GM23338 (cell line): ENCODE data around the gene HOXA1. TPM values are rescaled to one million over a fixed set of nuclear protein-coding genes. Genes with fewer than 3 reads are reported as not detected.

Experiments
- ATAC-seq: fragments of 200-7000 bp; cut with Tn5 transposase; 3 replicates; pipeline ENCODE4 v1.9.1; 2020
- DNase-seq: peaks from one replicate; pipeline ENCODE4 v3.0.0-alpha.2; 2015; ENCODE audit warnings: low spot score
- H2AFZ ChIP-seq: fragments of 200-600 bp; sonication (generic); 2 replicates; pipeline ENCODE4 v1.8.0; 2016; ENCODE audit warnings: antibody characterized with exemption, mild to moderate bottlenecking, moderate library complexity
- H3F3A ChIP-seq: fragments of 200-600 bp; sonication (generic); replicated peaks from 2 replicates; pipeline ENCODE4 v1.8.0; 2017; ENCODE audit warnings: antibody characterized with exemption, mixed run types, low read depth
- H3K27ac ChIP-seq: fragments of 200-600 bp; sonication (generic); 2 replicates; pipeline ENCODE4 v1.6.1; 2016; ENCODE audit warnings: low read depth
- H3K27me3 ChIP-seq: fragments of 200-600 bp; sonication (generic); 2 replicates; pipeline ENCODE4 v1.8.0; 2016; ENCODE audit warnings: mild to moderate bottlenecking, mixed run types, moderate library complexity; ENCODE audit not compliant: insufficient read depth
- H3K36me3 ChIP-seq: fragments of 200-600 bp; sonication (generic); 2 replicates; pipeline ENCODE4 v1.8.0; 2016; ENCODE audit warnings: mild to moderate bottlenecking; ENCODE audit not compliant: insufficient read depth
- H3K4me1 ChIP-seq: fragments of 200-600 bp; sonication (generic); 2 replicates; pipeline ENCODE4 v1.8.0; 2016; ENCODE audit warnings: mild to moderate bottlenecking, moderate library complexity; ENCODE audit not compliant: insufficient read depth
- H3K4me2 ChIP-seq: fragments of 200-600 bp; sonication (generic); 2 replicates; pipeline ENCODE4 v1.7.1; 2017; ENCODE audit warnings: mixed run types
- H3K4me3 ChIP-seq: fragments of 200-600 bp; sonication (generic); 2 replicates; pipeline ENCODE4 v1.6.1; 2016; ENCODE audit warnings: mixed run types
- H3K79me2 ChIP-seq: fragments of 200-600 bp; sonication (generic); replicated peaks from 2 replicates; pipeline ENCODE4 v1.8.0; 2017; ENCODE audit warnings: mild to moderate bottlenecking; ENCODE audit not compliant: insufficient read depth
- H3K9me2 ChIP-seq: fragments of 200-600 bp; sonication (generic); 2 replicates; pipeline ENCODE4 v1.8.0; 2017; ENCODE audit not compliant: insufficient read depth
- H4K20me1 ChIP-seq: fragments of 200-600 bp; sonication (generic); replicated peaks from 2 replicates; pipeline ENCODE4 v1.8.0; 2017; ENCODE audit warnings: mild to moderate bottlenecking; ENCODE audit not compliant: insufficient read depth
- H3K27ac Mint-ChIP-seq: 2 replicates; pipeline ENCODE4 v1.8.0; 2020; ENCODE audit warnings: inconsistent platforms, mild to moderate bottlenecking, moderate library complexity, mixed read lengths
- H3K27me3 Mint-ChIP-seq: 3 replicates; pipeline ENCODE4 v1.8.0; 2022; ENCODE audit warnings: low read depth, mild to moderate bottlenecking, moderate library complexity, mixed read lengths, inconsistent platforms; ENCODE audit not compliant: insufficient read depth, poor library complexity
- H3K36me3 Mint-ChIP-seq: 3 replicates; pipeline ENCODE4 v1.8.0; 2021; ENCODE audit warnings: low read depth, mild to moderate bottlenecking, inconsistent platforms, moderate library complexity, mixed read lengths
- H3K4me1 Mint-ChIP-seq: 3 replicates; pipeline ENCODE4 v1.8.0; 2020; ENCODE audit warnings: mild to moderate bottlenecking, inconsistent platforms, mixed read lengths
- H3K4me3 Mint-ChIP-seq: 3 replicates; pipeline ENCODE4 v1.8.0; 2021; ENCODE audit warnings: moderate library complexity, mild to moderate bottlenecking, inconsistent platforms, mixed read lengths
- H3K9me3 Mint-ChIP-seq: 3 replicates; pipeline ENCODE4 v1.8.0; 2020; ENCODE audit warnings: moderate library complexity, mild to moderate bottlenecking, inconsistent platforms, mixed read lengths
- CREB1 ChIP-seq: fragments of 250-450 bp; sonication (Bioruptor Pico); IDR thresholded peaks from 2 replicates; pipeline ENCODE4 v1.5.0; 2020; ENCODE audit warnings: low read depth, mild to moderate bottlenecking, moderate library complexity
- EZH2 ChIP-seq: fragments of 200-600 bp; sonication (generic); IDR thresholded peaks from one replicate; pipeline ENCODE4 v1.8.0; 2017; ENCODE audit warnings: antibody characterized with exemption, mild to moderate bottlenecking, low read depth; ENCODE audit not compliant: unreplicated experiment
- JUNB ChIP-seq: IDR thresholded peaks from one replicate; pipeline ENCODE4 v1.6.1; 2016; ENCODE audit warnings: antibody characterized with exemption; ENCODE audit not compliant: unreplicated experiment
- ZNF114 ChIP-seq: fragments of 250-450 bp; sonication (Bioruptor Pico); IDR thresholded peaks from 2 replicates; pipeline ENCODE4 v1.5.0; 2020; ENCODE audit warnings: mild to moderate bottlenecking, moderate library complexity
- polyA plus RNA-seq: library from polyadenylated mRNA; unstranded; fragments of >200 nt; fragmentation: Nextera tagmentation; extraction: Ambion mirVana; gene quantifications from 2 replicates; pipeline ENCODE4 v1.2.1, GENCODE V29; 2016
- total RNA-seq: library from RNA; depleted of rRNA; stranded (reverse); fragments of >200 nt; shearing (Covaris generic); gene quantifications from 2 replicates; pipeline ENCODE4 v1.2.3, GENCODE V29; 2014
- TF ChIP-seq, protein P1 (sequence below): IDR thresholded peaks from 2 replicates; pipeline ENCODE4 v1.6.1; 2016; ENCODE audit warnings: antibody characterized with exemption
- TF ChIP-seq, protein P2 (sequence below), 2 experiments: fragments of 200-600 bp in 1 of 2; sonication (generic) in 1 of 2; conservative IDR thresholded peaks; 2 replicates each; pipeline versions ENCODE4 v1.5.1 to v1.6.1; 2016 to 2017; ENCODE audit warnings: antibody characterized with exemption in 2 of 2, low read depth in 2 of 2, mild to moderate bottlenecking in 2 of 2, moderate library complexity in 1 of 2
- TF ChIP-seq, protein P3 (sequence below): fragments of 250-450 bp; sonication (Bioruptor Pico); IDR thresholded peaks from 2 replicates; pipeline ENCODE4 v1.5.0; 2020; ENCODE audit warnings: mild to moderate bottlenecking, moderate library complexity

HOXA1 gene
- total and polyA plus RNA-seq, 2 experiments from 2014 or later = not detected

GRCh38 chr7:27048438-27048837 lies 47.4 kb downstream of the HOXA1 start:
- no peak overlapping the region for H3K4me3 Mint-ChIP-seq
- ATAC-seq (peak; percentile 95), DNase-seq (peak; percentile 58)
- Histone ChIP-seq H3K4me3 (no peak overlapping the region), H3K4me2 (no peak overlapping the region), H4K20me1 (no peaks in the 10 kb centered on the region), H3K27me3 (no peaks in the 10 kb centered on the region), H3F3A (no peaks in the 10 kb centered on the region), H3K27ac (no peak overlapping the region), H2AFZ (no peak overlapping the region), H3K9me2 (no peaks in the 10 kb centered on the region), H3K36me3 (0 out of 2 replicates have a peak, but pooled peaks cover 6% of the 10 kb centered on the region), H3K4me1 (peaks cover 5% of the 10 kb centered on the region; the same call in 1 of the 2 replicates), H3K79me2 (no peaks in the 10 kb centered on the region)
- no peak overlapping the region for H3K27ac Mint-ChIP-seq
- TF ChIP-seq, protein P1, sequence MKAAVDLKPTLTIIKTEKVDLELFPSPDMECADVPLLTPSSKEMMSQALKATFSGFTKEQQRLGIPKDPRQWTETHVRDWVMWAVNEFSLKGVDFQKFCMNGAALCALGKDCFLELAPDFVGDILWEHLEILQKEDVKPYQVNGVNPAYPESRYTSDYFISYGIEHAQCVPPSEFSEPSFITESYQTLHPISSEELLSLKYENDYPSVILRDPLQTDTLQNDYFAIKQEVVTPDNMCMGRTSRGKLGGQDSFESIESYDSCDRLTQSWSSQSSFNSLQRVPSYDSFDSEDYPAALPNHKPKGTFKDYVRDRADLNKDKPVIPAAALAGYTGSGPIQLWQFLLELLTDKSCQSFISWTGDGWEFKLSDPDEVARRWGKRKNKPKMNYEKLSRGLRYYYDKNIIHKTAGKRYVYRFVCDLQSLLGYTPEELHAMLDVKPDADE = no peak
- TF ChIP-seq, protein P2, sequence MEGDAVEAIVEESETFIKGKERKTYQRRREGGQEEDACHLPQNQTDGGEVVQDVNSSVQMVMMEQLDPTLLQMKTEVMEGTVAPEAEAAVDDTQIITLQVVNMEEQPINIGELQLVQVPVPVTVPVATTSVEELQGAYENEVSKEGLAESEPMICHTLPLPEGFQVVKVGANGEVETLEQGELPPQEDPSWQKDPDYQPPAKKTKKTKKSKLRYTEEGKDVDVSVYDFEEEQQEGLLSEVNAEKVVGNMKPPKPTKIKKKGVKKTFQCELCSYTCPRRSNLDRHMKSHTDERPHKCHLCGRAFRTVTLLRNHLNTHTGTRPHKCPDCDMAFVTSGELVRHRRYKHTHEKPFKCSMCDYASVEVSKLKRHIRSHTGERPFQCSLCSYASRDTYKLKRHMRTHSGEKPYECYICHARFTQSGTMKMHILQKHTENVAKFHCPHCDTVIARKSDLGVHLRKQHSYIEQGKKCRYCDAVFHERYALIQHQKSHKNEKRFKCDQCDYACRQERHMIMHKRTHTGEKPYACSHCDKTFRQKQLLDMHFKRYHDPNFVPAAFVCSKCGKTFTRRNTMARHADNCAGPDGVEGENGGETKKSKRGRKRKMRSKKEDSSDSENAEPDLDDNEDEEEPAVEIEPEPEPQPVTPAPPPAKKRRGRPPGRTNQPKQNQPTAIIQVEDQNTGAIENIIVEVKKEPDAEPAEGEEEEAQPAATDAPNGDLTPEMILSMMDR (conservative IDR thresholded peaks at IDR 0.05; ENCODE audit: low read depth in 2 of 2) = peak in 1 of 2 experiments; percentile 39; a peak in 2 of 4 replicates
- no peak for TF ChIP-seq JUNB
- H3K27me3 Mint-ChIP-seq = peaks cover 6% of the 10 kb centered on the region
- peaks cover 10% of the 10 kb centered on the region for H3K9me3 Mint-ChIP-seq
- peaks cover 7% of the 10 kb centered on the region; the same call in 2 of the 3 replicates for H3K4me1 Mint-ChIP-seq
- H3K36me3 Mint-ChIP-seq = peaks cover 8% of the 10 kb centered on the region

- Histone ChIP-seq H3K4me1 (no peaks in the 10 kb centered on the region), H3K27ac (no peak overlapping the region), H2AFZ (no peak overlapping the region), H3F3A (no peaks in the 10 kb centered on the region), H3K36me3 (0 out of 2 replicates have a peak, but pooled peaks cover 6% of the 10 kb centered on the region), H3K79me2 (no peaks in the 10 kb centered on the region), H4K20me1 (no peaks in the 10 kb centered on the region), H3K4me2 (no peak overlapping the region), H3K9me2 (no peaks in the 10 kb centered on the region), H3K4me3 (no peak overlapping the region), H3K27me3 (no peaks in the 10 kb centered on the region)
- H3K36me3 Mint-ChIP-seq = peaks cover 12% of the 10 kb centered on the region
- DNase-seq (no peak), ATAC-seq (no peak)
- H3K27ac Mint-ChIP-seq = no peak overlapping the region
- H3K4me3 Mint-ChIP-seq = no peak overlapping the region
- no peaks in the 10 kb centered on the region for H3K4me1 Mint-ChIP-seq
- peaks cover 5% of the 10 kb centered on the region for H3K27me3 Mint-ChIP-seq
- peaks cover 14% of the 10 kb centered on the region for H3K9me3 Mint-ChIP-seq
- TF ChIP-seq JUNB (no peak), CREB1 (CRISPR knock-in tag) (no peak), ZNF114 (CRISPR knock-in tag) (no peak), EZH2 (no peak)
- TF ChIP-seq, protein P3, sequence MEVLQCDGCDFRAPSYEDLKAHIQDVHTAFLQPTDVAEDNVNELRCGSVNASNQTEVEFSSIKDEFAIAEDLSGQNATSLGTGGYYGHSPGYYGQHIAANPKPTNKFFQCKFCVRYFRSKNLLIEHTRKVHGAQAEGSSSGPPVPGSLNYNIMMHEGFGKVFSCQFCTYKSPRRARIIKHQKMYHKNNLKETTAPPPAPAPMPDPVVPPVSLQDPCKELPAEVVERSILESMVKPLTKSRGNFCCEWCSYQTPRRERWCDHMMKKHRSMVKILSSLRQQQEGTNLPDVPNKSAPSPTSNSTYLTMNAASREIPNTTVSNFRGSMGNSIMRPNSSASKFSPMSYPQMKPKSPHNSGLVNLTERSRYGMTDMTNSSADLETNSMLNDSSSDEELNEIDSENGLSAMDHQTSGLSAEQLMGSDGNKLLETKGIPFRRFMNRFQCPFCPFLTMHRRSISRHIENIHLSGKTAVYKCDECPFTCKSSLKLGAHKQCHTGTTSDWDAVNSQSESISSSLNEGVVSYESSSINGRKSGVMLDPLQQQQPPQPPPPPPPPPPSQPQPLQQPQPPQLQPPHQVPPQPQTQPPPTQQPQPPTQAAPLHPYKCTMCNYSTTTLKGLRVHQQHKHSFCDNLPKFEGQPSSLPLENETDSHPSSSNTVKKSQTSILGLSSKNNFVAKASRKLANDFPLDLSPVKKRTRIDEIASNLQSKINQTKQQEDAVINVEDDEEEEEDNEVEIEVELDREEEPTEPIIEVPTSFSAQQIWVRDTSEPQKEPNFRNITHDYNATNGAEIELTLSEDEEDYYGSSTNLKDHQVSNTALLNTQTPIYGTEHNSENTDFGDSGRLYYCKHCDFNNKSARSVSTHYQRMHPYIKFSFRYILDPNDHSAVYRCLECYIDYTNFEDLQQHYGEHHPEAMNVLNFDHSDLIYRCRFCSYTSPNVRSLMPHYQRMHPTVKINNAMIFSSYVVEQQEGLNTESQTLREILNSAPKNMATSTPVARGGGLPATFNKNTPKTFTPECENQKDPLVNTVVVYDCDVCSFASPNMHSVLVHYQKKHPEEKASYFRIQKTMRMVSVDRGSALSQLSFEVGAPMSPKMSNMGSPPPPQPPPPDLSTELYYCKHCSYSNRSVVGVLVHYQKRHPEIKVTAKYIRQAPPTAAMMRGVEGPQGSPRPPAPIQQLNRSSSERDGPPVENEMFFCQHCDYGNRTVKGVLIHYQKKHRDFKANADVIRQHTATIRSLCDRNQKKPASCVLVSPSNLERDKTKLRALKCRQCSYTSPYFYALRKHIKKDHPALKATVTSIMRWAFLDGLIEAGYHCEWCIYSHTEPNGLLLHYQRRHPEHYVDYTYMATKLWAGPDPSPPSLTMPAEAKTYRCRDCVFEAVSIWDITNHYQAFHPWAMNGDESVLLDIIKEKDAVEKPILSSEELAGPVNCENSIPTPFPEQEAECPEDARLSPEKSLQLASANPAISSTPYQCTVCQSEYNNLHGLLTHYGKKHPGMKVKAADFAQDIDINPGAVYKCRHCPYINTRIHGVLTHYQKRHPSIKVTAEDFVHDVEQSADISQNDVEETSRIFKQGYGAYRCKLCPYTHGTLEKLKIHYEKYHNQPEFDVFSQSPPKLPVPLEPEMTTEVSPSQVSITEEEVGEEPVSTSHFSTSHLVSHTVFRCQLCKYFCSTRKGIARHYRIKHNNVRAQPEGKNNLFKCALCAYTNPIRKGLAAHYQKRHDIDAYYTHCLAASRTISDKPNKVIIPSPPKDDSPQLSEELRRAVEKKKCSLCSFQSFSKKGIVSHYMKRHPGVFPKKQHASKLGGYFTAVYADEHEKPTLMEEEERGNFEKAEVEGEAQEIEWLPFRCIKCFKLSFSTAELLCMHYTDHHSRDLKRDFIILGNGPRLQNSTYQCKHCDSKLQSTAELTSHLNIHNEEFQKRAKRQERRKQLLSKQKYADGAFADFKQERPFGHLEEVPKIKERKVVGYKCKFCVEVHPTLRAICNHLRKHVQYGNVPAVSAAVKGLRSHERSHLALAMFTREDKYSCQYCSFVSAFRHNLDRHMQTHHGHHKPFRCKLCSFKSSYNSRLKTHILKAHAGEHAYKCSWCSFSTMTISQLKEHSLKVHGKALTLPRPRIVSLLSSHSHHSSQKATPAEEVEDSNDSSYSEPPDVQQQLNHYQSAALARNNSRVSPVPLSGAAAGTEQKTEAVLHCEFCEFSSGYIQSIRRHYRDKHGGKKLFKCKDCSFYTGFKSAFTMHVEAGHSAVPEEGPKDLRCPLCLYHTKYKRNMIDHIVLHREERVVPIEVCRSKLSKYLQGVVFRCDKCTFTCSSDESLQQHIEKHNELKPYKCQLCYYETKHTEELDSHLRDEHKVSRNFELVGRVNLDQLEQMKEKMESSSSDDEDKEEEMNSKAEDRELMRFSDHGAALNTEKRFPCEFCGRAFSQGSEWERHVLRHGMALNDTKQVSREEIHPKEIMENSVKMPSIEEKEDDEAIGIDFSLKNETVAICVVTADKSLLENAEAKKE (CRISPR knock-in tag) = no peak
- TF ChIP-seq, protein P2 (conservative IDR thresholded peaks at IDR 0.05; ENCODE audit: low read depth in 2 of 2) = no peak
Observed at GRCh38 chr7:27046854-27047549, 48.8 kb downstream of the HOXA1 start.
